T-cell (primary cell): ENCODE data around the gene ZNF28. TPM values are rescaled to one million over a fixed set of nuclear protein-coding genes. Genes with fewer than 3 reads are reported as not detected.
"Not testable (repeated sequence)": the region's sequence is repeated elsewhere in the genome, so short reads cannot be mapped to it uniquely, and the experiment has no call there.

Experiments used
- ATAC-seq, 4 experiments: fragments of 200-7000 bp in 3 of 4; fragments of 150-1000 bp in 1 of 4; cut with Tn5 transposase; replicated peaks in 1 of 4; 1 replicate in 3 of 4; 2 replicates in 1 of 4; pipeline ENCODE4 v1.10.0; 2021; ENCODE audit warnings: moderate library complexity in 3 of 4, mild to moderate bottlenecking in 2 of 4, moderate number of reproducible peaks in 1 of 4
- CTCF ChIA-PET, 2 donors: fragments of 300-600 bp; sonication (Branson Sonifier 250); formaldehyde crosslinking; loops; one replicate each; lab custom pipeline; 2022; ENCODE audit warnings: antibody characterized with exemption in 2 of 2; lab: Charles Lee
- POLR2A ChIA-PET, 2 donors: fragments of 300-600 bp; sonication (Branson Sonifier 250); formaldehyde crosslinking; loops; one replicate each; lab custom pipeline; 2022; ENCODE audit warnings: antibody characterized with exemption in 2 of 2; lab: Charles Lee
- DNase-seq, 35 experiments: peaks; one replicate each; pipeline versions ENCODE4 v3.0.0 to v3.0.0-alpha.2; 2013 to 2023
- H3K27ac ChIP-seq: one replicate; pipeline ENCODE4 v1.5.1; 2013; ENCODE audit warnings: low read length
- H3K27me3 ChIP-seq, 2 experiments: replicated peaks in 1 of 2; 1 replicate in 1 of 2; 2 replicates in 1 of 2; pipeline versions ENCODE4 v1.6.1 to v1.7.0; 2013; ENCODE audit warnings: low read length in 1 of 2, mixed read lengths in 1 of 2; ENCODE audit not compliant: control insufficient read depth in 2 of 2, insufficient read depth in 2 of 2; ENCODE audit errors: extremely low read depth in 1 of 2
- H3K36me3 ChIP-seq, 2 donors: 1 replicate in 1 of 2; 2 replicates in 1 of 2; pipeline versions ENCODE4 v1.6.1 to v1.7.0; 2013; ENCODE audit warnings: low read length in 1 of 2; ENCODE audit not compliant: control insufficient read depth in 2 of 2, insufficient read depth in 1 of 2; ENCODE audit errors: extremely low read depth in 1 of 2
- H3K4me1 ChIP-seq, 2 experiments: 1 replicate in 1 of 2; 2 replicates in 1 of 2; pipeline versions ENCODE4 v1.6.1 to v1.7.0; 2013; ENCODE audit warnings: low read length in 2 of 2, mixed read lengths in 1 of 2; ENCODE audit not compliant: insufficient read depth in 2 of 2, control insufficient read depth in 1 of 2; ENCODE audit errors: extremely low read depth in 1 of 2
- H3K4me3 ChIP-seq, 2 donors: 1 replicate in 1 of 2; 2 replicates in 1 of 2; pipeline versions ENCODE4 v1.5.1 to v1.7.0; 2013; ENCODE audit warnings: mild to moderate bottlenecking in 2 of 2, low read length in 1 of 2, moderate library complexity in 1 of 2; ENCODE audit not compliant: control insufficient read depth in 1 of 2; ENCODE audit errors: extremely low read depth in 1 of 2
- H3K9me3 ChIP-seq: 2 replicates; pipeline ENCODE4 v1.7.0; 2013
- H3K27ac Mint-ChIP-seq, 2 donors: one replicate each; pipeline ENCODE4 v1.8.0; 2020 to 2021; ENCODE audit warnings: mild to moderate bottlenecking in 2 of 2, mixed read lengths in 2 of 2
- H3K27me3 Mint-ChIP-seq, 2 donors: one replicate each; pipeline ENCODE4 v1.8.0; 2021 to 2022; ENCODE audit warnings: mixed read lengths in 2 of 2
- H3K36me3 Mint-ChIP-seq: one replicate; pipeline ENCODE4 v1.8.0; 2021; ENCODE audit warnings: mixed read lengths
- H3K4me1 Mint-ChIP-seq, 3 donors: one replicate each; pipeline ENCODE4 v1.8.0; 2020 to 2022; ENCODE audit warnings: mixed read lengths in 3 of 3, mild to moderate bottlenecking in 1 of 3
- H3K4me3 Mint-ChIP-seq, 3 donors: one replicate each; pipeline ENCODE4 v1.8.0; 2020 to 2022; ENCODE audit warnings: mild to moderate bottlenecking in 3 of 3, mixed read lengths in 3 of 3, moderate library complexity in 3 of 3
- H3K9me3 Mint-ChIP-seq, 3 donors: one replicate each; pipeline ENCODE4 v1.8.0; 2020 to 2022; ENCODE audit warnings: mixed read lengths in 3 of 3
- WGBS: methylation state at CpG from one replicate; pipeline ENCODE4 v1.1.5; 2013; ENCODE audit warnings: missing lambda C conversion rate; ENCODE audit not compliant: insufficient coverage; 5-methylcytosine and 5-hydroxymethylcytosine counted together
- total RNA-seq, 35 experiments: library from RNA in 6 of 35; stranded (reverse) in 6 of 35; fragments of 120-200 nt in 1 of 35; gene quantifications; one replicate each; pipeline versions ENCODE4 v1.2.1 to v1.2.4 and lab custom pipeline; 2013 to 2026

Gene ZNF28
- total RNA-seq, 5 donors from 2014 or later (not counting 1 experiment from before 2014, with no cell fraction given), result 7.7 to 19.5 (median 17.4) TPM

DNA sequence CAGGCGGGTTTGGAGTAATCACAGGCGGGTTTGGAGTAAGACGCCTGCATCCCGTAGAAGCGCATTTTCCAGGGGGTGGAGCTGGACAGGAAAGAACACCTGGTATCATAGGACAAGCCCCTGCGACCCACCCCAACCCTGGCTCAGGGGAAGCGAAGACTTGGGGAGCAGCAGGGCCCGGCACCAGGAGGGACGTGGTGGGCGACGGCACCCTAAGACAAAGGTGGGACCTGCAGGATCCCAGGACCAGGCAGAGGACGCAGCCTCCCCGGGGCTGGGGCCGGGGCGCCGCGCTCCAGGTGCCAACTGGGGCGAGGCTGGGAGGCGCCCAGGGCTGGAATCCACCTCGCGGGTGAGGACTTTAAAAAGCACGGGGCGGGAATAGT is 35.4 kb downstream of the ZNF28 start:
- ATAC-seq (peak in 1 of 4 experiments; percentile 25), DNase-seq (peak in 1 of 35 experiments; percentile 6)
- H3K27ac Mint-ChIP-seq, result peak overlapping the region; percentile 88 to 95
- Histone ChIP-seq H3K27ac (peak overlapping the region; percentile 60), H3K4me1 (peaks cover 0 to 28% of the 10 kb centered on the region in 2 experiments), H3K9me3 (no peaks in the 10 kb centered on the region), H3K4me3 (peak overlapping the region; percentile 70 to 85), H3K36me3 (no peaks in the 10 kb centered on the region), H3K27me3 (no peaks in the 10 kb centered on the region)
- ChIA-PET CTCF (no interaction called here), POLR2A (no interaction called here)
- WGBS, result 19% methylated on average over 22 of the region's 23 CpGs
- H3K4me1 Mint-ChIP-seq, result peaks cover 29 to 42% (median 36%) of the 10 kb centered on the region in 3 donors
- H3K36me3 Mint-ChIP-seq, result peaks cover 34% of the 10 kb centered on the region
- H3K4me3 Mint-ChIP-seq, result peak overlapping the region; percentile 84 to 88 (median 85)
- peaks cover 3 to 20% (median 14%) of the 10 kb centered on the region in 3 donors for H3K9me3 Mint-ChIP-seq
- H3K27me3 Mint-ChIP-seq, result no peaks in the 10 kb centered on the region

DNA sequence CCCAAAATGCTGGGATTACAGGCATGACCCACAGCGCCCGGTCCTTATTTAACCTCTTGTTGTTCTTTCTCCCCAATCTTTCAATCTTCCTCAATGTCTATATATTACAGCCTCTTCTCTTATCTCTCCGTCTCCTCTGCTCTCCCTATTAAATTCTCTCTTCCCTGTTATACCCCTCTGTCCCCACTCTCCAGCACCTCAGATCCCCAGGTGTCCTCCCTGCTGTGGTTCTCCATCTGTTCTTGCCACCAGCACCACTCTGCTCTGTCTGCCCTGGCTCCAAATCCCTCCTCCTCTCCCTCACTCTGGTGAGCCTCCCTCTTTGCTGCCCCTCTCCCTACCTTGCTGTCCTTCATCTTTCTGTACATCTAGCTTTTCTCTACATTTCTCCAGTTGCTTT is 35.9 kb downstream of the ZNF28 start:
- DNase-seq (no peak), ATAC-seq (no peak)
- peaks cover 3 to 18% (median 12%) of the 10 kb centered on the region in 3 donors for H3K9me3 Mint-ChIP-seq
- H3K4me1 Mint-ChIP-seq, result peaks cover 29 to 42% (median 38%) of the 10 kb centered on the region in 3 donors
- peaks cover 38% of the 10 kb centered on the region for H3K36me3 Mint-ChIP-seq
- POLR2A ChIA-PET, result no interaction called here
- no peaks in the 10 kb centered on the region for H3K27me3 Mint-ChIP-seq
- no peaks in the 10 kb centered on the region for H3K36me3 ChIP-seq
- 100% methylated on average over 3 of the region's 3 CpGs for WGBS
- H3K27ac ChIP-seq, result no peak overlapping the region
- H3K27me3 ChIP-seq, result no peaks in the 10 kb centered on the region
- H3K27ac Mint-ChIP-seq, result peak overlapping the region; percentile 66 to 95
- no peak overlapping the region for H3K4me3 ChIP-seq
- H3K4me1 ChIP-seq, result peaks cover 0 to 28% of the 10 kb centered on the region in 2 experiments
- CTCF ChIA-PET, result no interaction called here
- H3K9me3 ChIP-seq, result no peaks in the 10 kb centered on the region
- H3K4me3 Mint-ChIP-seq, result peak overlapping the region; percentile 84 to 88 (median 85)

DNA sequence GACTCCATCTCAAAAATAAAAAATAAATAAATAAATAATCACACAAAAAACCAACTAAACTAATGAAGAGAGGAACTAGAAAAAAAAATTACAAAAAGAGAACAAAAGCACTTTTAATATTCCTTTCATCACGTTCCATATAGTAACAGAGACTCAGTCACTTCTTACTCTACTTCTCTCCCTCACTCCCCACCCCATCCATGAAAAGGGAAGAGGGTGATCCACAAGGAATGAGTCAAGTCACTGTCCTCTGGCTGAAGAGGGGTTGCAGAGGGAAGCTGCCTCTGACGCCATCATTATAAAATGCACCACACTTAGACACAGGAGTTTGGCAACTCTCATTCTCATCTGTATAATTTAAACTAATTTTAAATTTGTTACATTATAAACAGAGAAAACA is 38.6 kb downstream of the ZNF28 start:
- POLR2A ChIA-PET, H3K27ac ChIP-seq, H3K4me3 ChIP-seq, H3K4me3 Mint-ChIP-seq, DNase-seq, H3K36me3 ChIP-seq, H3K9me3 ChIP-seq, ATAC-seq, H3K27ac Mint-ChIP-seq, H3K27me3 Mint-ChIP-seq, H3K27me3 ChIP-seq, CTCF ChIA-PET: not testable (repeated sequence)
- peaks cover 3 to 38% (median 13%) of the 10 kb centered on the region in 3 donors for H3K9me3 Mint-ChIP-seq
- no CpG with 5 or more reads among the region's 2 CpGs for WGBS
- peaks cover 0 to 39% of the 10 kb centered on the region in 2 experiments for H3K4me1 ChIP-seq
- H3K4me1 Mint-ChIP-seq, result peaks cover 43 to 61% (median 57%) of the 10 kb centered on the region in 3 donors
- H3K36me3 Mint-ChIP-seq, result peaks cover 65% of the 10 kb centered on the region

DNA sequence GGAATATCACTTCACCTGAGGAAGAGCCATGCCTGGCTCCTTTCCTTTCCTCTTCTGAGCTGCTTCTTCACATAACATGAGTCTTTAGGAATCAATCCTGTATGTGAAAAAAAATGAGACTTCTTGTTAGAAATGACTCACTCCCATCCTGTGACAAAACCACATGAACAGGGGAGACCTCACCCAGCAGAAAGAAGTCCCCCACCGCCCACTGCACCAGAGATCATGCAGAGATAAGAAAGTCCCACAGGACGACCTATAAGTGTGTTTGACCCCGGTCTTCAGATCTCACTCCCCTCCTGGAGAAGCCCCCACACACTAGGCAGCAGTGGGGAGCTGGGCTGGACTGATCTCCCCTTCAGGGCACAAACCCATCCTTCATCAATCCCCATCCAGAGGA is 42.6 kb downstream of the ZNF28 start:
- H3K4me3 Mint-ChIP-seq, result peak overlapping the region in 2 of 3 donors; percentile 9 to 45

DNA sequence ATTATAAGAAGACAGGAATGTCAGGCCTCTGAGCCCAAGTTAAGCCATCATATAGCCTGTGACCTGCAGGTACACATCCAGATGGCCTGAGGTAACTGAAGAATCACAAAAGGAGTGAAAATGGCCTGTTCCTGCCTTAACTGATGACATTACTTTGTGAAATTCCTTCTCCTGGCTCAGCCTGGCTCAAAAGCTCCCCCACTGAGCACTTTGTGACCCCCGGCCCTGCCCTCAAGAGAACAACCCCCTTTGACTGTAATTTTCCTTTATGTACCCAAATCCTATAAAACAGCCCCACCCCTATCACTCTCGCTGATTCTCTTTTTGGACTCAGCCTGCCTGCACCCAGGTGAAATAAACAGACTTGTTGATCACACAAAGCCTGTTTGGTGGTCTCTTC is 65.0 kb downstream of the ZNF28 start:
- H3K36me3 Mint-ChIP-seq, result peaks cover 14% of the 10 kb centered on the region
- peaks cover 8 to 20% (median 12%) of the 10 kb centered on the region in 3 donors for H3K9me3 Mint-ChIP-seq

More for the DNA sequence above, 42.6 kb downstream of the ZNF28 start:
- WGBS, result 0% methylated on average over 2 of the region's 3 CpGs
- peak in 2 of 4 experiments; percentile 57 to 69 for ATAC-seq
- Mint-ChIP-seq H3K27me3 (no peaks in the 10 kb centered on the region), H3K27ac (peak overlapping the region; percentile 70 to 71), H3K4me1 (peaks cover 16 to 34% (median 27%) of the 10 kb centered on the region in 3 donors), H3K9me3 (peaks cover 3 to 30% (median 19%) of the 10 kb centered on the region in 3 donors), H3K36me3 (peaks cover 77% of the 10 kb centered on the region)
- DNase-seq, result peak in 28 of 35 experiments; percentile 1 to 50 (median 16)
- H3K9me3 ChIP-seq, result no peaks in the 10 kb centered on the region
- H3K4me1 ChIP-seq, result peaks cover 0 to 23% of the 10 kb centered on the region in 2 experiments
- H3K4me3 ChIP-seq, result no peak overlapping the region
- H3K36me3 ChIP-seq, result peaks cover 0 to 21% of the 10 kb centered on the region in 2 donors
- ChIA-PET POLR2A (no interaction called here), CTCF (no interaction called here)
- no peaks in the 10 kb centered on the region for H3K27me3 ChIP-seq
- H3K27ac ChIP-seq, result peak overlapping the region; percentile 7

DNA sequence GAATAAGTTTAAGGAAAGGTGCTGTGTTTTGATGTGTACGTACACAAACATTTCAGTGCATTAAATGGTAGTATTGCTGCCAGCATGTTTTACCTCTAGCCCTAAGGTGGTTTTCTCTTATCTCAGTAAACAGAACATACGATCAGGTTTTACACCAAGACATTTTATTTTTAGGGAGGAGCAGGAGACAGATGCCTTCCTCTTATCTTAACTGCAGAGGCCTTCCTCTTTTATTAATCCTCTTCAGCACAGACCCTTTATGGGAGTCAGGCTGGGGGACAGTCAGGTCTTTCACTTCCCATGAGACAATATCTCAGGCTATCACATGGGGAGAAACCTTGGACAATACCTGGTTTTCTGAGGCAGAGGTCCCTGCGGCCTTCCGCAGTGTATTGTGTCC is 71.7 kb downstream of the ZNF28 start:
- ChIA-PET POLR2A (no interaction called here), CTCF (no interaction called here)
- ATAC-seq, result no peak
- Histone ChIP-seq H3K4me1 (peaks cover 3 to 5% of the 10 kb centered on the region in 2 experiments), H3K27me3 (no peaks in the 10 kb centered on the region), H3K4me3 (no peak overlapping the region), H3K9me3 (no peaks in the 10 kb centered on the region), H3K36me3 (no peaks in the 10 kb centered on the region), H3K27ac (no peak overlapping the region)
- Mint-ChIP-seq H3K27ac (no peak overlapping the region), H3K36me3 (no peaks in the 10 kb centered on the region), H3K9me3 (peaks cover 0 to 2% (median 0%) of the 10 kb centered on the region in 3 donors), H3K27me3 (no peaks in the 10 kb centered on the region), H3K4me1 (peaks cover 0 to 10% (median 8%) of the 10 kb centered on the region in 3 donors), H3K4me3 (no peak overlapping the region)
- no peak for DNase-seq
- no CpG with 5 or more reads among the region's 4 CpGs for WGBS

More for the DNA sequence above, 65.0 kb downstream of the ZNF28 start:
- H3K27me3 ChIP-seq, H3K9me3 ChIP-seq, H3K4me1 ChIP-seq, DNase-seq, CTCF ChIA-PET, H3K27ac ChIP-seq, ATAC-seq, H3K4me1 Mint-ChIP-seq, H3K27me3 Mint-ChIP-seq, H3K4me3 Mint-ChIP-seq, POLR2A ChIA-PET, H3K4me3 ChIP-seq, H3K27ac Mint-ChIP-seq, H3K36me3 ChIP-seq: not testable (repeated sequence)
- WGBS, result 100% methylated on average over 1 of the region's 2 CpGs
